ENCODE results near the gene SLC15A4. TPM values are rescaled to one million over a fixed set of nuclear protein-coding genes. Genes with fewer than 3 reads are reported as not detected.
A peak's percentile ranks its signal among the peaks of the same experiment; 100 is the strongest.

SLC15A4 gene
- total RNA-seq, 6 experiments from 2014 or later, result 20.2 to 26.4 (median 23.1) TPM

DNA sequence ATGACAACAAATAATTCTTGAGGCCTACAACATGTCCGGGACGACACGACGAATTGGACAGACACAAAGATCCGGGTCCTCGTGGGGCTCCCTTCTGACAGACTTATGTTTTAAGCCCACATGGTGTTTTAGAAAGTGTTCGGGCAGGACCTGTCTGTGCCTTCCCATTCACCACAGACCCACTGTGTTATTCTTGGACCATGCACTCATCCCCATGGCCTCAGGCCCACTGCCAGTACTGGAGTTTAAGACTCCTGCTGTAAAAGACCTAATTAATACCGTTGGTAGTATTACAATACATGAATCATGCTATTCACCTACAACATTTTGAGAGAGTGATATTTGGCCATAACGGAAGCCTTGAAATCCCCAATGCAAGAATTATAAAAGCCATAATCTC, 20.0 kb downstream of the SLC15A4 start:
- Mint-ChIP-seq H3K27ac (no peak overlapping the region), H3K27me3 (ENCODE audit: insufficient read depth) (no peaks in the 10 kb centered on the region; the same call in none of the 2 replicates), H3K4me3 (no peak overlapping the region), H3K36me3 (ENCODE audit: low read depth) (peaks cover 45% of the 10 kb centered on the region), H3K4me1 (ENCODE audit: low read depth) (peaks cover 35% of the 10 kb centered on the region), H3K9me3 (no peaks in the 10 kb centered on the region)
- TF ChIP-seq, protein P1, sequence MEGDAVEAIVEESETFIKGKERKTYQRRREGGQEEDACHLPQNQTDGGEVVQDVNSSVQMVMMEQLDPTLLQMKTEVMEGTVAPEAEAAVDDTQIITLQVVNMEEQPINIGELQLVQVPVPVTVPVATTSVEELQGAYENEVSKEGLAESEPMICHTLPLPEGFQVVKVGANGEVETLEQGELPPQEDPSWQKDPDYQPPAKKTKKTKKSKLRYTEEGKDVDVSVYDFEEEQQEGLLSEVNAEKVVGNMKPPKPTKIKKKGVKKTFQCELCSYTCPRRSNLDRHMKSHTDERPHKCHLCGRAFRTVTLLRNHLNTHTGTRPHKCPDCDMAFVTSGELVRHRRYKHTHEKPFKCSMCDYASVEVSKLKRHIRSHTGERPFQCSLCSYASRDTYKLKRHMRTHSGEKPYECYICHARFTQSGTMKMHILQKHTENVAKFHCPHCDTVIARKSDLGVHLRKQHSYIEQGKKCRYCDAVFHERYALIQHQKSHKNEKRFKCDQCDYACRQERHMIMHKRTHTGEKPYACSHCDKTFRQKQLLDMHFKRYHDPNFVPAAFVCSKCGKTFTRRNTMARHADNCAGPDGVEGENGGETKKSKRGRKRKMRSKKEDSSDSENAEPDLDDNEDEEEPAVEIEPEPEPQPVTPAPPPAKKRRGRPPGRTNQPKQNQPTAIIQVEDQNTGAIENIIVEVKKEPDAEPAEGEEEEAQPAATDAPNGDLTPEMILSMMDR (IDR thresholded peaks at IDR 0.05), result no peak
- DNase-seq, result no peak

DNA sequence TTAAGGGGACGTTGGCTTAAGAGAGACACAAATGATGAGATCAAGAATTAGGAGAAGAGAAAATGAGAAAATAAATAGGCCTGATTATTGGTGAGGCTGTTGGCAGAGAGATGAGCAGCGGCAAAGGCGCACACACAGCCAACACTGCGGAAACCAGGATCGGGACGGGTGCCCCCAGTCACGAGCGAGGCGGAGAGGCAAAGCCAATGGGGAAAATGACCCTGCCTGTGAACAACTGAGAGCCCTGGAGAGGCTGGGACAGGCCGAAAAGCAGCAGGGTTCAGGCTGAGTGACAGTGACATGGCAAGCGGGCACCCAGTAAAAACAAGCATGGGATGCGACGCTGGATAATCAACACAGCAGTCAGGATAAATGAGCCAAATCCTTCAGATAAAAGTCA, 21.0 kb downstream of the SLC15A4 start:
- H3K36me3 Mint-ChIP-seq (ENCODE audit: low read depth), result peaks cover 47% of the 10 kb centered on the region
- no peaks in the 10 kb centered on the region for H3K9me3 Mint-ChIP-seq
- H3K27ac Mint-ChIP-seq, result peak overlapping the region; percentile 88

DNA sequence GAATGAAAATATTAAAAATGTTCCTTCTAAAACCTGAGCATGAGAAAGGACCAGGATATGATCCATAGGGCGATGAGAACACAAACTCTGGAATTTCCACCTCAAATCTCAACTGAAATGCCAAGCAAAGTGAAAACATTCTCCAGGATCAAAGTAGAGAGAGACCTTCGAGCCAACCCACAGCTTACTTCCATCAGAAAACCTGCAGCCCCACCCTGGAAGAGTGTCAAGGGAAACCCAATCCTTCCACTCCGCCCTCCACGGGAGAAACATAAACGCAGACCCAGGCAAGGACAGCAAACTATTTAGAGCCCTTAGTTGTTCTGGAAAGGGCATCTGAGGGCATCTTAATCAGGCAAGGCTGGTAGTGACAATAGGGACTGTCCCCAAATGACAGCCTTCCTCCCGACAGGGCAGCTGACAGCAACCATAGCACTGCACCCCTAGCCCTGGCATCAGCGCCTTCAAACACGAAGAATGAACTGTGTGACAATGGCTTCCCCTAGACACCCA, 21.8 kb downstream of the SLC15A4 start:
- Mint-ChIP-seq H3K27ac (peak overlapping the region; percentile 88), H3K9me3 (no peaks in the 10 kb centered on the region), H3K4me1 (ENCODE audit: low read depth) (peaks cover 51% of the 10 kb centered on the region), H3K27me3 (ENCODE audit: insufficient read depth) (no peaks in the 10 kb centered on the region; the same call in none of the 2 replicates), H3K4me3 (peak overlapping the region; percentile 70), H3K36me3 (ENCODE audit: low read depth) (peaks cover 49% of the 10 kb centered on the region)
- TF ChIP-seq, protein P1 (IDR thresholded peaks at IDR 0.05), result no peak
- DNase-seq, result peak; percentile 45

More for the DNA sequence above, 21.0 kb downstream of the SLC15A4 start:
- DNase-seq, result no peak
- TF ChIP-seq, protein P1 (IDR thresholded peaks at IDR 0.05), result no peak
- no peaks in the 10 kb centered on the region; the same call in none of the 2 replicates for H3K27me3 Mint-ChIP-seq (ENCODE audit: insufficient read depth)
- H3K4me1 Mint-ChIP-seq (ENCODE audit: low read depth), result peaks cover 43% of the 10 kb centered on the region
- H3K4me3 Mint-ChIP-seq, result peak overlapping the region; percentile 70; the same call in 1 of the 2 replicates

DNA sequence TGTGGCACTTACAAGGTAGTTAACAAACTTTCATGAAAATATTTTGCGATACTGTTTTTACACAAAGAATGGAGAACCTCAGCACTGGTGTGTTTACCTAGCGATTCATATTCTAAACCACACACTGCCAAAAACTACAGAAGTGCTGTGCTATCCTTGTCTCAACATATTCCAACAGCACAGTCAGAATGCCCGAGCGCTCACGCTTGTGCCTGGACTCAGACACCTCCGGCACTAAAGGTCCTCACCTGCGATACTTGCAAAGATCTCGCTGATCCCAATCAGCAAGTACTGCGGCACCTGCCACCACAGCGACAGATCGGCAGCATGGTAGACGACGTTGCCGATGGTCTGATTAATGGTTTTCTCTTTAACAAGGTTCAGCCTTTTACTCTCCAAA, 23.2 kb downstream of the SLC15A4 start:
- peaks cover 49% of the 10 kb centered on the region for H3K36me3 Mint-ChIP-seq (ENCODE audit: low read depth)
- H3K4me3 Mint-ChIP-seq, result no peak overlapping the region
- TF ChIP-seq, protein P1 (IDR thresholded peaks at IDR 0.05), result no peak
- no peaks in the 10 kb centered on the region for H3K9me3 Mint-ChIP-seq
- no peak overlapping the region for H3K27ac Mint-ChIP-seq
- peaks cover 55% of the 10 kb centered on the region for H3K4me1 Mint-ChIP-seq (ENCODE audit: low read depth)
- DNase-seq, result no peak
- H3K27me3 Mint-ChIP-seq (ENCODE audit: insufficient read depth), result no peaks in the 10 kb centered on the region; the same call in 1 of the 2 replicates

DNA sequence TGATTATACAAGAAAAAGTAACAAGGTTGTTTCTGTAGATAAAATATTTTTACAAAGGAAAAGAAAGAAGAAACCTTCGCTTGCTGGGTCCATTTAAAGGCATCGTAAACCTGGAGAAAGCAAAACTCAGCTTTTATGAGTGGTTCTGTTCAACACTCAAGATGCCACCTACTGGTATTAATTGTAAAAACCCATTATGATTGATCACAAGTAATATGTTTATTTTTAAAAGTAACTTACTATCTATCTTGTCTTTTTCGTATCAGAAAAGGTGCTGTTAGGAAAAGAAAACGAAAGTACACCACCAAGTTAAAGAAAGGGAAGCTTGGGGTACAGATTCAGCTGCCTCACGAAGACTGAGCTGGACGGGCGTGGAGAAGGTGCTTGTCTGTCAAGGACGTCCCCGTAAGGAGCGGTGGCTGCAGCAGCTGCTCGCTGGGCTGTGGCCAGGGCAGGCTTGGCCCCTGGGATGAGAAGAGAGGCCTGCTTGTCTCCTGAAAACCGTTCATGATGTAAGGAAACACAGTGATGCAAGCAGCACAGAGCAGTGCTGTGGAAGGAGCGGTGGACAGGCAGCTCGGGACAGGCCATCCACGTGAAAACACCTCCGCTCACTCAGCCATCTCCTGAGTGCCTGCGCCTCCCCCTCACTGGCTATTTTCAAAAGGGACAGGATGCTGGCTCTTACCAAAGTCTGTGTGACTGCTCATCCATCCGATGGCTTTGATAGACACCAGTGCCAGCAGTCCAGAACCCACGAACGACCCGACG, 25.0 kb downstream of the SLC15A4 start:
- Mint-ChIP-seq H3K27ac (peak overlapping the region; percentile 92; the same call in 1 of the 2 replicates), H3K36me3 (ENCODE audit: low read depth) (peaks cover 41% of the 10 kb centered on the region), H3K27me3 (ENCODE audit: insufficient read depth) (no peaks in the 10 kb centered on the region; the same call in 1 of the 2 replicates)

More for the DNA sequence above, 25.0 kb downstream of the SLC15A4 start:
- no peak for DNase-seq
- H3K4me1 Mint-ChIP-seq (ENCODE audit: low read depth), result peaks cover 54% of the 10 kb centered on the region
- no peak overlapping the region for H3K4me3 Mint-ChIP-seq
- TF ChIP-seq, protein P1 (IDR thresholded peaks at IDR 0.05), result peak; percentile 55
- H3K9me3 Mint-ChIP-seq, result no peaks in the 10 kb centered on the region

Measured in HFFc6 (cell line).